Lung (tissue), 12 donors: ENCODE results near the gene CDKAL1. TPM values are rescaled to one million over a fixed set of nuclear protein-coding genes. Genes with fewer than 3 reads are reported as not detected.
A peak's percentile ranks its signal among the peaks of the same experiment; 100 is the strongest.

Source experiments
- ATAC-seq: fragments of 200-7000 bp; cut with Tn5 transposase; one replicate; pipeline ENCODE4 v1.9.1; 2020; ENCODE audit warnings: moderate number of reproducible peaks; ENCODE audit not compliant: insufficient read depth, low FRiP score
- DNase-seq, 3 donors: peaks; one replicate each; pipeline ENCODE4 v3.0.0-alpha.2; 2013 to 2017
- H3K27ac ChIP-seq, 2 donors: one replicate each; pipeline ENCODE4 v1.5.1; 2013; ENCODE audit warnings: mild to moderate bottlenecking in 2 of 2, moderate library complexity in 2 of 2, control low read depth in 1 of 2, inconsistent platforms in 1 of 2, low read depth in 1 of 2, low read length in 1 of 2
- H3K27me3 ChIP-seq, 3 donors: one replicate each; pipeline ENCODE4 v1.5.1; 2013; ENCODE audit warnings: low read length in 2 of 3; ENCODE audit not compliant: control insufficient read depth in 3 of 3, insufficient read depth in 3 of 3
- H3K36me3 ChIP-seq, 4 donors: one replicate each; pipeline ENCODE4 v1.5.1; 2013; ENCODE audit warnings: low read length in 4 of 4, mild to moderate bottlenecking in 1 of 4, moderate library complexity in 1 of 4; ENCODE audit not compliant: control insufficient read depth in 4 of 4, insufficient read depth in 4 of 4
- H3K4me1 ChIP-seq, 5 donors: one replicate each; pipeline ENCODE4 v1.5.1; 2013; ENCODE audit warnings: low read length in 5 of 5, mild to moderate bottlenecking in 2 of 5, moderate library complexity in 1 of 5; ENCODE audit not compliant: control insufficient read depth in 5 of 5, insufficient read depth in 5 of 5
- H3K4me3 ChIP-seq: one replicate; pipeline ENCODE4 v1.5.1; 2013; ENCODE audit warnings: mild to moderate bottlenecking, control low read depth, moderate library complexity
- H3K9ac ChIP-seq, 2 donors: one replicate each; pipeline ENCODE4 v1.5.1; 2013; ENCODE audit warnings: low read length in 2 of 2, control low read depth in 1 of 2; ENCODE audit not compliant: insufficient read depth in 1 of 2
- H3K9me3 ChIP-seq, 4 donors: one replicate each; pipeline ENCODE4 v1.5.1; 2013; ENCODE audit warnings: low read length in 3 of 4, mild to moderate bottlenecking in 1 of 4, moderate library complexity in 1 of 4; ENCODE audit not compliant: control insufficient read depth in 4 of 4, insufficient read depth in 3 of 4
- CTCF ChIP-seq: IDR thresholded peaks from 2 replicates; pipeline ENCODE4 v1.5.1; 2012; ENCODE audit warnings: mild to moderate bottlenecking; ENCODE audit errors: control extremely low read depth, extremely low read depth
- WGBS, 2 donors: extraction: QIAGEN DNeasy Blood & Tissue Kit; methylation state at CpG; one replicate each; pipeline ENCODE4 v1.1.7; 2013; 5-methylcytosine and 5-hydroxymethylcytosine counted together
- polyA plus RNA-seq, 2 donors: library from polyadenylated mRNA; stranded (reverse); fragments of 200-250 nt; gene quantifications; one replicate each; pipeline ENCODE4 v1.2.1, GENCODE V29; 2013
- total RNA-seq, 2 donors: library from RNA; depleted of rRNA in 1 of 2; stranded (reverse); fragments of >200 nt in 1 of 2; gene quantifications; one replicate each; pipeline ENCODE4 v1.2.1, GENCODE V29; 2014 to 2021
- donor health status: control.
- donor health status: control.
- donor health status: Bipolar disorder and iron deficiency.
- donor health status: healthy.
- donor health status: DM: yes; HTN: yes; CAD: no.

The CDKAL1 gene
- total and polyA plus RNA-seq, 4 donors: 4.0 to 39.0 (median 10.0) TPM

- Histone ChIP-seq H3K9me3 (no peaks in the 10 kb centered on the region), H3K27me3 (no peaks in the 10 kb centered on the region), H3K27ac (no peak overlapping the region), H3K4me3 (no peak overlapping the region), H3K36me3 (no peaks in the 10 kb centered on the region), H3K9ac (no peak overlapping the region), H3K4me1 (peaks cover 0 to 16% (median 4%) of the 10 kb centered on the region in 5 donors)
- ATAC-seq (no peak), DNase-seq (peak in 1 of 3 donors; percentile 57)
- TF ChIP-seq CTCF: no peak
- WGBS, 2 donors: 15 to 41% methylated on average over 2 of the region's 2 CpGs
These were observed 630.6 kb downstream of the CDKAL1 start for GRCh38 chr6:21164768-21165326.

GRCh38 chr6:21166754-21167153 lies 632.5 kb downstream of the CDKAL1 start:
- WGBS, 2 donors: 93% methylated on average over 2 of the region's 2 CpGs
- DNase-seq (no peak), ATAC-seq (no peak)
- peaks cover 0 to 16% (median 4%) of the 10 kb centered on the region in 5 donors for H3K4me1 ChIP-seq
- H3K27me3 ChIP-seq: no peaks in the 10 kb centered on the region
- H3K9me3 ChIP-seq: no peaks in the 10 kb centered on the region
- H3K36me3 ChIP-seq: no peaks in the 10 kb centered on the region
- H3K9ac ChIP-seq: no peak overlapping the region
- no peak for TF ChIP-seq CTCF
- no peak overlapping the region for H3K27ac ChIP-seq
- no peak overlapping the region for H3K4me3 ChIP-seq

- no peaks in the 10 kb centered on the region for H3K9me3 ChIP-seq
- ATAC-seq: no peak
These were observed 633.5 kb downstream of the CDKAL1 start for GRCh38 chr6:21167790-21168189.

More at GRCh38 chr6:21167790-21168189, 633.5 kb downstream of the CDKAL1 start:
- no peak for TF ChIP-seq CTCF
- no peak overlapping the region for H3K4me3 ChIP-seq
- no peaks in the 10 kb centered on the region for H3K36me3 ChIP-seq
- peak in 2 of 3 donors; percentile 86 to 92 for DNase-seq
- H3K27ac ChIP-seq: no peak overlapping the region
- H3K9ac ChIP-seq: no peak overlapping the region
- no peaks in the 10 kb centered on the region for H3K27me3 ChIP-seq
- 86 to 88% methylated on average over 6 of the region's 6 CpGs for WGBS, 2 donors
- peaks cover 0 to 16% (median 4%) of the 10 kb centered on the region in 5 donors for H3K4me1 ChIP-seq
